HPDE6-E6E7 (cell line): ENCODE data around the gene SPACA4.
A peak's percentile ranks its signal among the peaks of the same experiment; 100 is the strongest.

Experiments used
- DNase-seq: peaks from one replicate; pipeline ENCODE4 v3.0.0; 2011; ENCODE audit warnings: missing footprints; ENCODE audit errors: extremely low spot score

SPACA4 gene

DNA sequence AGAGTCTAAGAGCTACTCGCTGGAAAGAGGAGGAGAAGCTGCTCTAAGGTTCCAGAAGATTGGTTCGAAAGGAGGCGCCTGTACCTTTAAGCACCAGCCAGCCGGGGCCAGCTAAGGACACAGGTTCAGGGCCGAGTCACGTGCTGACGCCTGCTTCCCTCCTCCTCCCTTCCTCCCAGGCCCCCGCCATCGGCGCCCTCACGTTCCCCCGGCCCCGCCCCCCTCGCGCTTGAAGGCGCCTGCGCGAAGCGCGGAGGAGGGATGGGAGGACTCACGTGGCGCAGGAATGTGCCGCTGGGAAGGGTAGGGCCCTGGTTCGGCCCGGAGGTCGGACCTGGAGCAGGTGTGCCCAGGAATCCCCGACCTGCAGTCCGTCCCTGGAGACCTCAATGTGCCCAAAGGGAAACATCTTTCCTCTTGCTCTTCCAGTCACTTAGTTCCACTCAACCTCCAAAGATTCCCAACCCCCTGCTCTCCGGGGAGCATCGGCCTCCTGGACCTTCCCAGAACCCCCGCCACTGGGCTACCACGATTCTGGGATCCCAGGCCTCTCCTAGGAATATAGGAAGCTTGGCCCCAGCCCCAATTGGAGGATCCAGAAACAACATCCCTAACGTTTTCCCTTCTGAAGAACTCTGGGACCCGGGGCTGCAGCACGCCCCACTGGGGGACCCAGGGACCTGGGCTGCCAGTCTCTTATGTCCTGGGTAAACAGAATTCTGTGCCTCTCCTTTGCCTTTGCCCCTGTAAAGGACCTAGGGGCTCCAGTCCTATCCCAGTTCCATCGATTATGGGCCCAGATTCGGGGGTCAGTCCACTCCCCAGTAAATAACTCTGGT, 28.1 kb downstream of the SPACA4 start:
- DNase-seq: no peak

DNA sequence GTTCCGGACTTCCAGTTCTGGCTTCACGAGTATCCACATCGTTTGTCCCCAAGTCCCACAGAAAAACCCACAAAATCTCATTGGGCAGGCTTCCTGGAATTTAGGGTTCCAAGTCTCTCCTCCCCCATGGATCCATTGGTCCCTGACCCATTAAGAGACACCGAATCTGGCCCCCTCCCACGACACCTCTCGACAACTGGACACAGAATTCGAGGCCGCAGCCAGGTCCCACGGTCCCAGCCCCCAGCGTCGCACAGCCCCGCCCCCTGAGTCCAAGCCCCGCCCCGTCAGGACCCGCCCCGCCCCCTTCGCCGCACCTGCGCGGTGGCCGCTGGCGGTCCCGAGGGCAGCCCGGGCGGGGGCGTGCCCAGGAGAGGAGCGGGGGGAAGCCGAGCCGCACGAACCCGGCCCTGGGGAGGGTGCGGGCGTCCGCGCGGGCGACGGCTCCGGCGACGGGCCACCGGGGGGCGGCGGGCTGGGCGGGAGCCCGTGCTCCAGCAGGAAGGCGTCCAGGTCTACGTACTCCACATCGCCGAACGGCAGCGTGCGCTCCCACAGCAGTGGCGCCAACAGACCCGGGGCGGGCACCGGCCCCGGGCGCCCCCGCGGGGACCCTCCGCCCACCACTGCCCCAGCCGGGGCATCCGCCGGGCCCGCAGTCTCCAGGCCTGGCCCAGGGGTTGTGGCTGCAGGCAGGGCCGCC, 28.9 kb downstream of the SPACA4 start:
- no peak for DNase-seq

GRCh38 chr19:48635966-48636858, 29.7 kb downstream of the SPACA4 start:
- no peak for DNase-seq

GRCh38 chr19:48636859-48637448, 30.4 kb downstream of the SPACA4 start, which contains the start of gene DBP:
DBP (minus strand) TSS chr19:48637379; CDS start chr19:48636994, 385 bp downstream.
- no peak for DNase-seq

DNA sequence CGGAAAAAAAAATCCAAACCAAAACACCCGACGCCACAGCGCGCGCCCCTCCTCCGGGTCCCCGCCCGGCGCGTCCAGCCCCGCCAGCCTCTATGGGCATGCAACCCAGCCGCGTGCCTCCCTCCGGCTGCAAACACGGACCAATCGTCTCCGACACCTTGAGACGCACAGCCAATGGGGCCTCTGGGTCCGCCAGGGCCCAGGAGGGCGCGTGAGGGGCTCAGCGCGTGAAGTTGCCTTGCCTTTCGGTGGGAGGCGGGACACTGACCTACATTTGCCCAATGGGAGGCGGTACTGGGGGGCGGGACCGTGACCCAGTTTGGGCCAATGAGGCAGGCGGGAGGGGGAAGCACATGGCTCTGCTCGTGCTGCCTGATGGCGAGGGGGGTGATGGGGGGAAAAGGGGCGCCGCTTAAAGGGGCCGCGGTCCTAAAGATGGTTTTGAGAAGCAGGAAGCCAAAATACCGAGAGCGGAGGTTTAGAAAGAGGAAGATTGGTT, 31.0 kb downstream of the SPACA4 start:
- peak; percentile 87 for DNase-seq

DNA sequence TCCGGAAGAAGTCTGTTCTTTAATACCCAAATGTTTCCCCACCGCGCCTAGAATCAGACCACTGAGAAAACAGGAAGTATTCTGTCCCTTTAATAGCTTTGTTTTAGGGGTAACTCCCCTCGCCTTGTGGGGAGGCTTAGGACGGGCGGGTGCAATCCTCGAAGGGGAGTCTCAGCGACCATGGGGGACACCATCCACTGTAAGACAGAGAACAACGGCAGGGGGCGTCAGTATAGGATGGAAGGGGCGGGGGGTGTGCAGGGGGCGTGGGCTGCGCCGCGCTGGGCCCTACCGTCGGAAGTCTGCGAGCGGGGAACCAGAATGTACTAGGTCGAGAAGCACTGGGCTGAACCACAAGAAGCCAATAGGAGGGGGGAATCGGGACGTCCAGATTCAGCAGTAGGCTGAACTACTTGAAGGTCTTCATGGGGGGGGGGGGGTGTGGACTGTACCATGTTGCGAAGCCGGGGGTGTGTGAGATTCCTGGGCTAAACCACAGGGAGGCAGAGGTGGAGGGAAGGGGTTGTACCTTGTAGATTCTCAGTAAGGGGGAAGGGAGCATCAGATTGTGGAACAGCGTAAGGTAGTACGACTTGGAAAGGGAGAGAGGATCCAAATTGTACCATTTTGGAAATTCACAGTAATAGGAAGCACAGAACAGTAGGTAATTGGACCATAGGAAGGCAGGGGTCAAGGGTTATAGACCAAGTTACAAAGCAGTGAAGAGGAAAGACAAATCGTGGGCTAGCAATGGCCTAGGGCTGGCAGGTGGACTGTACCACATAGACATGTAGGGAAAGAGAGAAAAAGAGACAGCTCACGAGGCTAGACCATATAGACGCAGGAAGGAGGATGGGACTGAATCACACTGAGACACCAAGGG, 31.6 kb downstream of the SPACA4 start:
- DNase-seq: peak; percentile 87

GRCh38 chr19:48638831-48639381, 32.4 kb downstream of the SPACA4 start:
- DNase-seq: no peak

DNA sequence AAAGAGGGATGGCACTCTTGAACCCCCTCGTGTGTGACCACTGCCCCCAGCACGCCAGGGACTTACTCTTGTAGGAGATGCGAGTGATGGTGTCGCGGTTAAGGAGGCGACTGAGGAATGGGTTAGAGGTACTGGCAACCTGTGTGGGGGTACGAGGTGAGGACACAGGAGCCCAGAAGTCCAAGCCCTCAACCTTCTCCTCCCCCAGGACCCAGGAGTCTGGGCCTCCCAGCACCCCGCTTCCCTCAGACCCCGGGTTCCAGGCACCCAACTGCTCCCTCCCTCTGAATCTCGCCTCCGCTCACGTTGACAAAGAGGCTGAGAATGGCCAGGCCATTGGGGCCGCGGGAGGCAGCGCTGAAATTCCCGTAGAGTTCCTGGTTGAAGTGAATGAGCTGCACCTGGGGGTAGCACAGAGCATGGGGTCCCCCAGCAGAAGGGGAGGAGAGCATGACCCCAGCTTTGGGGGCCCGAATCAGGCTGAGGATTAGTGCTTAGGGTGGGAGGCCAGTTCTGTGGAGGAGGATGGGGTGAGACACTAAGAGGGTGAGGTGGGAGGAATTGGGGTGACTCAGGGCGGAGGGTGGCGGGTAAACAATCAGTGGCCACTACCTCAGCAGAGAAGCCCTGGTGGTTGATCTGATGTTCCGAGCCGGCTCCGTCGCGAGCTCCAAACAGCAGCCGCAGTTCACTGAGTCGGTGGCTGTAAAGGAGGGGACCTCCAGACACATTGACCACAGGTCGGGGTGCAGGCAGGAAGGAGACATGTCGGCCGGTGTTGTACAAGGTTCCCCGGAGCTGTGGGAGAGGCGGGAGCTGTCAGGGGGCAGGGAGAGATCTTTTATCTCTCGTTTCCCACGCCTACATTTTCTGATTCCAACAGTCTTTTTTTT, 33.2 kb downstream of the SPACA4 start:
- no peak for DNase-seq

DNA sequence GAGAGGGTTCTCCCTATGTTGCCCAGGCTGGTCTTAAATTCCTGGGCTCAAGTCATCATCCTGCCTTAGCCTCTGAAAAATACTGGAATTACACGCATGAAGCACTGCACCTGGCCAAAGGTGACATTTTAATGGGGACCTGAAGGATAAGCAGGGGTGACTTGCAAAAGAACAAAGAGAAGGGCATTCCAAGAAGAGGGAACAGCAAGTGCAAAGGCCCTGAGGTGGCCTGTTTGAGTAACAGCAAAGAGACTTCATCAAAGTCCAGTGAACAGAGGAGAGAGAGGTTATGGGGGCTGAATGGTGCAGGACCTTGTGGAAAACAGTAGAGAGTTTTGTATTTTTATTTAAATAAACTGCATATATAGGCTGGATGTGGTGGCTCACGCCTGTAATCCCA, 35.3 kb downstream of the SPACA4 start:
- no peak for DNase-seq

- no peak for DNase-seq
Observed at GRCh38 chr19:48642862-48643261, 36.3 kb downstream of the SPACA4 start.

DNA sequence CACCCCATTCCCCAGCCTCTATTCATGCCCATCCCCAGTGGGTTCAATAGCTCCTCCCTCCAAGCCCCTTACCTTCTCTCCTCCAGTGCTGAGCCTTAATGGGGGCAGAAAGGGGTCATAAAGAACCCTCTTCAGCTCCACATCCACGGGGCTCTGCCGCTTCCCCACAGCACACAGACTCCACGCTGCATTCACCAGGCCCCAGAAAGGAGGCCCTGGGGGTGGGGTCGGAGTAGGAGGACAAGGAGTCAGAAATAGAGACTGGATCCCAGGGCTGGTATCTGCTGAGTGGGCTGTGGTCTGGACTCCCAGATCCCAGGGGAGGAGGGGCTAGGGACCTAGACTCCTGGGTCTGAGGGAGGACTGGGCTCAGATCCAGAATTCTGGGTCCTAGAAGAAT, 37.8 kb downstream of the SPACA4 start:
- no peak for DNase-seq

DNA sequence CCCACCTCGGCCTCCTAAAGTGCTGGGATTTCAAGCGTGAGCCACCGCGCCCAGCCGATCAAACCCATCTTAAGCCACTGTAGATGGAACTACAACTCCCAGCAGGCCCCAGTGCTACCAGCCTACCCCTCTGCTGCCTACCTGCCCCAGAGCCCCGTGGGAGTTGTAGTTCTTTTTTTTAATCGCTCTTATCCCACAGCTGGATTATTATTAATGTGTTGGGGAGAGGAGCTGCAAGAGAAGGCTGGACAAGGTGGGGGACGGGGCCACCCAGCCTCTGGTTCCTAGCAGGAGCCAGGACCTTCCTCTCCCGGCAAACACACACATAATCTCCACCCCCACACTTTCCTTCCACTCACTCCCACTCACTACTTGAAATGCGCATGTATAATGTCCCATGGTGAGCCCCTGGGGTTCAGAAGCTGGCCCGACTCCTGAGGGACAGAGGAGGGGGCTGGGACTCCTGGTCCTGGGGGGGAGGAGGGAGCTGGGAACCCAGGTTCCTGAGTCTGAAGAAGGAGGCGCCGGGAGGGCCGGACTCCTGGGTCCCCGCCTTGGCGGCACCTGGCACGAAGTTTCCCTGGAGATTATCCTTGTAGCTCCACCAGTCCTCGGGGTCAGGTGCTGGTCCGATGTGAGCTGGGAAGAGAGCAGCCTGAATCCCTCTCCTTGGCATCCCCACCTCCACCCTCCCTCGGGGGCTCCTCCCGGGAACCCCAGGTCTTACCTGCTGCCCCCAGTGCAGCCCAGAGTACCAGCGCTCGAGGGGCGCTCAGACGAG, 38.5 kb downstream of the SPACA4 start:
- DNase-seq: no peak

GRCh38 chr19:48645620-48646000, 39.1 kb downstream of the SPACA4 start:
- DNase-seq: no peak

DNA sequence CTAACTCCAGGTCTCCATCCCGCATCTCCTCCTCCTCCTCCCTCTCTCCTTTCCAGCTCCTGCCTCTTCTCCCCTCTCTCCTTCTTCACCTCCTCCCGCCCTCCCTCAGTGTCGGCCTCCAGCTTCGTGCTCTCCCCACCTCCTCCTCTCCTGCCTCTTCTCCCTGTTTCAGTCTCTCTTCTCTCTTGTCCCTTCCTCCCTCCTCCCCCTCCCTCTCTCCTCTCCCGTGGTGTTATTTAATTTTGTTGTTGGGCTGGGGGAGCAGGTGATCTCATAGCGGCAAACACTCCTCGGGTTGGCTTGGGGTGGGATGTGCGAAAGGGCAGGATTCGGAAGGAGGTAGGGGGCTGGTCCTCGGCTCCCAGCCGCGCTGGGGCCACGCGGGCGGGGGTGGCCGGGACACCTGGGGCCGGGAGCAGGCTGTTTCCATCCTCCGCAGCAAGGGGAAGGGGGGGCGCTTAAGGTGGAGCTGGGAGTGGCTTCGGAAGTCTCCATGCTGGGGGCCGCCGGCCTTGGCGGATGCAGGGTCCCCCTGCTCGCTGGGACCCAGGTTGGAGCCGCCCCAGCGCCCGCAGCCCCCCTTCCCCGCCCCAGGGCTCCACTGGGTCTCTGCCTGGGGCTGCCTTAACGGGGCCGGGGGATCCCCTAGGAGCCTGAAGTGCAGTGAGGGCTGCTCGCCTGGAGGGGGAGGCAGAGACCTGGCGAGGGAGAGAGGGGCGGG, 39.6 kb downstream of the SPACA4 start, which contains the start of gene CA11:
Gene CA11 (minus strand): TSS at position 187 of the 721 bp plus-strand sequence. CDS start 555 bp downstream, outside the sequence.
- DNase-seq: peak; percentile 89

- no peak for DNase-seq
Observed at GRCh38 chr19:48646722-48647216, 40.2 kb downstream of the SPACA4 start.

- no peak for DNase-seq
Observed at GRCh38 chr19:48648134-48648533, 41.6 kb downstream of the SPACA4 start.

DNA sequence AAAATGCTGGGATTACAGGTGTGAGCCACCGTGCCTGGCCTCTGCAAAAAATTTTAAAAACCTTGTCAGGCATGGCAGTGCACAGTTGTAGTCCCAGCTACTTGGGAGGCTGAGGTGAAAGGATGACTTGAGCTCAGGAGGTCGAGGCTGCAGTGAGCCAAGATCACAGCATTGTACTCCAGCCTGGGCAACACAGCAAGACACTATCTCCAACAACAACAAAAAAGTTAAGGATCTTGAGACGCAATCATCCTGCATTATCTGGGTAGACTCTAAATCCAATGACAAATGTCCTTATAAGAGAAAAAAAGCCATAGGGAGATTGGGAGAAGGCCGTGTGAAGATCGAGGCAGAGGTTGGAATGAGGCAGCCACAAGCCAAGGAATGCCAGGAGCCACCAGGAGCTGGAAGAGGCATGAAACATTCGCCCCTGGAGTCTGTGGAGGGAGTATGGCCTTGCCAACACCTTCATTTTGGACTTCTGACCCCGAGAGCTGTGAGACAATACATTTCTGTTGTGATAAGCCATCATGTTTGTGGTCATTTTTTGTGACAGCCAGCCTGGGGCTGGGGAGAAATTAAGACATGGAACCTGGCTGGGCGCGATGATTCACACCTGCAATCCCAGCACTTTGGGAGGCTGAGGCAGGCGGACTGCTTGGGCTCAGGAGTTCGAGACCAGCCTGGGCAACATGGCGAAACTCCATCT, 44.6 kb downstream of the SPACA4 start:
- no peak for DNase-seq
